Panc1 (cell line): ENCODE data around the gene HDLBP. TPM values are rescaled to one million over a fixed set of nuclear protein-coding genes. Genes with fewer than 3 reads are reported as not detected.

Source experiments
- ATAC-seq: fragments of 200-7000 bp; cut with Tn5 transposase; 2 replicates; pipeline ENCODE4 v1.9.1; 2020; ENCODE audit warnings: mild to moderate bottlenecking, moderate library complexity
- BruUV-seq: library from RNA; stranded (reverse); fragments of 400-500 nt; replicated peaks from 2 replicates; lab custom pipeline; 2021; lab: Mats Ljungman, UMichigan
- CTCF ChIA-PET: fragments of 300-600 bp; sonication (Branson Sonifier 250); formaldehyde crosslinking; loops from one replicate; lab custom pipeline; 2022; ENCODE audit warnings: antibody characterized with exemption; lab: Charles Lee
- POLR2A ChIA-PET: fragments of 300-600 bp; sonication (Branson Sonifier 250); formaldehyde crosslinking; loops from one replicate; lab custom pipeline; 2022; ENCODE audit warnings: antibody characterized with exemption; lab: Charles Lee
- DNase-seq: peaks from one replicate; pipeline ENCODE4 v3.0.0-alpha.2; 2010; ENCODE audit warnings: low read depth, low spot score
- H3K27ac ChIP-seq: 2 replicates; pipeline ENCODE4 v1.5.1; 2011; ENCODE audit warnings: mild to moderate bottlenecking, low read length, inconsistent platforms
- H3K27me3 ChIP-seq: fragments of 200-500 bp; sonication (Bioruptor generic); 2 replicates; pipeline ENCODE4 v1.6.0; 2014; ENCODE audit warnings: low read length, inconsistent platforms; ENCODE audit not compliant: control insufficient read depth, insufficient read depth
- H3K36me3 ChIP-seq: fragments of 200-500 bp; sonication (Bioruptor generic); 2 replicates; pipeline ENCODE4 v1.5.1; 2014; ENCODE audit warnings: inconsistent platforms, mild to moderate bottlenecking, low read length, moderate library complexity; ENCODE audit not compliant: control insufficient read depth, insufficient read depth
- H3K4me1 ChIP-seq: 2 replicates; pipeline ENCODE4 v1.5.1; 2011; ENCODE audit warnings: inconsistent platforms, mild to moderate bottlenecking, low read length, moderate library complexity; ENCODE audit not compliant: control insufficient read depth, insufficient read depth
- H3K4me3 ChIP-seq, 2 experiments: 2 replicates each; pipeline ENCODE4 v1.5.1; 2011 to 2012; ENCODE audit warnings: low read depth in 2 of 2, low read length in 2 of 2, mild to moderate bottlenecking in 2 of 2, inconsistent platforms in 1 of 2, moderate library complexity in 1 of 2
- H3K9me3 ChIP-seq: fragments of 200-500 bp; sonication (Bioruptor generic); 2 replicates; pipeline ENCODE4 v1.5.1; 2014; ENCODE audit warnings: low read depth, mild to moderate bottlenecking, inconsistent platforms, low read length, moderate library complexity; ENCODE audit not compliant: control insufficient read depth, insufficient read depth
- CTCF ChIP-seq: fragments of 450-650 bp; IDR thresholded peaks from 2 replicates; pipeline ENCODE4 v1.5.1; 2017; ENCODE audit warnings: mild to moderate bottlenecking
- POLR2AphosphoS5 ChIP-seq: IDR thresholded peaks from 2 replicates; pipeline ENCODE4 v1.6.1; 2012; ENCODE audit warnings: mild to moderate bottlenecking, low read depth, low read length, moderate library complexity
- REST ChIP-seq, 2 experiments: IDR thresholded peaks; 2 replicates each; pipeline ENCODE4 v1.6.1; 2011 to 2012; ENCODE audit warnings: low read depth in 2 of 2, control low read depth in 1 of 2, low read length in 1 of 2, mild to moderate bottlenecking in 1 of 2, moderate library complexity in 1 of 2; ENCODE audit not compliant: insufficient read depth in 1 of 2
- SIN3A ChIP-seq: IDR thresholded peaks from 2 replicates; pipeline ENCODE4 v1.6.1; 2012; ENCODE audit warnings: low read depth, mild to moderate bottlenecking, low read length, moderate library complexity, borderline replicate concordance; ENCODE audit not compliant: insufficient read depth
- TCF7L2 ChIP-seq: IDR thresholded peaks from 2 replicates; pipeline ENCODE4 v1.6.1; 2011; ENCODE audit warnings: mild to moderate bottlenecking, low read depth, low read length, inconsistent platforms
- in situ Hi-C: cut with HindIII; loops from 2 replicates; pipeline ENCODE4 v1.10.0; 2016; ENCODE audit warnings: low sequenced_read_pairs, low pct_unique_long_range_greater_than_20kb
- intact Hi-C: fragments of 100-400 bp; cut with micrococcal nuclease; formaldehyde crosslinking; loops from one replicate; pipeline ENCODE4 v1.10.0; 2022; ENCODE audit not compliant: unreplicated experiment
- total RNA-seq: library from RNA; stranded (reverse); gene quantifications from one replicate; pipeline ENCODE4 v1.2.1, GENCODE V29; 2021; ENCODE audit not compliant: unreplicated experiment

The HDLBP gene
- total RNA-seq, 1 experiment from 2014 or later, result 656 TPM

GRCh38 chr2:241289053-241289452 lies 26.4 kb downstream of the HDLBP start:
- CTCF ChIA-PET, result no interaction called here
- BruUV-seq, result no TSS peak
- Histone ChIP-seq H3K36me3 (no peaks in the 10 kb centered on the region), H3K9me3 (no peaks in the 10 kb centered on the region), H3K4me1 (peaks cover 3% of the 10 kb centered on the region; the same call in 1 of the 2 replicates), H3K27me3 (no peaks in the 10 kb centered on the region), H3K4me3 (no peak overlapping the region), H3K27ac (no peak overlapping the region)
- TF ChIP-seq TCF7L2 (no peak), REST (IDR thresholded peaks at IDR 0.05; ENCODE audit: insufficient read depth in 1 of 2, low read depth in 2 of 2, low read length in 1 of 2) (no peak), POLR2AphosphoS5 (no peak)
- ATAC-seq (no peak), DNase-seq (no peak)
- in situ Hi-C loops (no loop called here), intact Hi-C loops (no loop called here)
- POLR2A ChIA-PET, result no interaction called here

GRCh38 chr2:241288324-241288888 lies 27.1 kb downstream of the HDLBP start:
- Histone ChIP-seq H3K4me3 (no peak overlapping the region), H3K4me1 (peaks cover 5% of the 10 kb centered on the region; the same call in 1 of the 2 replicates), H3K27me3 (no peaks in the 10 kb centered on the region), H3K27ac (no peak overlapping the region), H3K36me3 (no peaks in the 10 kb centered on the region), H3K9me3 (no peaks in the 10 kb centered on the region)
- ChIA-PET POLR2A (interaction anchor here (1.0 kb wide), 1 partner anchor 14 kb away, joined by 12 read pairs; no protein-coding TSS in a partner anchor), CTCF (no interaction called here)
- TF ChIP-seq SIN3A, result no peak
- no peak for TF ChIP-seq CTCF
- TF ChIP-seq REST (IDR thresholded peaks at IDR 0.05; ENCODE audit: insufficient read depth in 1 of 2, low read depth in 2 of 2, low read length in 1 of 2), result no peak
- no peak for TF ChIP-seq TCF7L2
- in situ Hi-C loops (no loop called here), intact Hi-C loops (no loop called here)
- BruUV-seq, result no TSS peak
- ATAC-seq (no peak), DNase-seq (no peak)
